ENCODE results near the gene PADI1.
A peak's percentile ranks its signal among the peaks of the same experiment; 100 is the strongest.
"Not testable (repeated sequence)": the region's sequence is repeated elsewhere in the genome, so short reads cannot be mapped to it uniquely, and the experiment has no call there.

The PADI1 gene

DNA sequence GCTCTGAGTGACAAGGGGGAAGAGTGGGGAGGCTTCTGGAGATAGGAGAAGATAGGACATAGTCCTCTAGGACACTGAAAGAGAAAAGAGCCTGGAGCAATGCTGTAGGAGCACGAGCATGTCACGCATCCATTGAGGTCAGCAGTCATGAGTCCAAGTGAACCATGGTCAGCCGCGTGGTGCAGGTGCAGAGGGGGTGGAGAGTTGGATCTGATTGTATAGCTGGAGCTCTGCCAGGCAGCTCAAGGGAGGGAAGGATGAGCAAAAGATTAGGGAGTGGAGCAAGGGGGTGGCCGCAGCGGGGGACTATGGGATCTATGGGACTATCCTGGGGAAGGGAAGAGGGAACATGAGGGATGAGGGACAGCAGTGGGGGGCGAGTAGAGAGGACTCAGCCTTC lies 14.0 kb downstream of the PADI1 start:
- no peak for DNase-seq

DNA sequence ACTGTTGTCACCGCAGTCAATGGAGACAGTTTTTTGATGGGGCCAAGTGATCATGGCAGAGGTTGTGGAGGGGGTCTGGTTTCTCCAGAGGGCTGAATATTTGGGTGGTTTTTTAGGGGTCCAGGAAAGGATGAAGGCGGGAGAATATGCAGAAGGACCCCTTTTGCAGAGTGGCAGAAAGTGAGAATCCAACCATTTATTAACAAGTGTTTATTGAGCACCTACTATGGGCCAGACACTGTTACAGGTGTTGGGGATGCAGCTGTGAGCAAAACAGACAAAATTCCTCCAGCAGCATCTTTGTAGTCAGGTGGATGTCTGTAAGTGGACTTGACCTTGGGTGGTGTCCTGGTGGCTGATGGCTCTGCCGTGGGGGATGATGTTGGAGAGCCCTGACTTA lies 15.4 kb downstream of the PADI1 start:
- no peak for DNase-seq

DNA sequence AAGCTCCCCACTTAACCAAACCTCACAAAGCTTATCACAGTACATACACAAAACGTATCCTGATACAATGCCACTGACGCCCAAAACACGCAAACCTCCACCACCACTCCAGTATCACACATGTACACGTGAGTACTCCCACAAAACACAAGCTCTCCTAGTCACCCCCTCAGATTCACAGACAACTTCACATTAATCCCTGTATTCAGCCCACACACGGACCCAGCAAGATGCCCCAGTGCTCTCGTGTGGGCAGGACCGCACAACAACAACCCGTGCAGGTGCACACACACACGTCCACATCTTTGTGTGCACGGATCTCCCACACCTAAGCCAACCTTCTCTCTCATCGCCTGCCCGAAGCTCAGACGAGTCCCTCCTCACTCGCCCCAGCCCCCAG lies 17.6 kb downstream of the PADI1 start:
- DNase-seq = no peak

DNA sequence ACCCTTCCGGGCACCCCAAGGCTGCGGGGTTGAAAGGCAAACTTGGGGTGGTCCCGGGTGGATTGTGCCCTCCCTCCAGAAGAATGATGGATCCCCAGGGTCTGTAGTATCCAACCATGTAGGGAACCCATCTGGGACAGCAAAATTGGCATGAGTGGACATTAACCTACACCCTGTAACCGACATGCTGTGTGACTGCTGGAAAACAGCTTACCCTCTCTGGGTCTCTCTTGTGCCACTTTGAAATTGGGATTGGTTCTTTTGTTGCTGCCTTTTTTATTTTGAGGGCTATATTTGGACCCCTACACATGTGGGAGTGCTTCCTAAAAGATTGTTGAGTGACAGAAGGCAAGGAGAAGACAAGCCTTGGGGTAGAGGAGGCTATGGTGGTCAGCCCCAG lies 19.5 kb downstream of the PADI1 start:
- no peak for DNase-seq

DNA sequence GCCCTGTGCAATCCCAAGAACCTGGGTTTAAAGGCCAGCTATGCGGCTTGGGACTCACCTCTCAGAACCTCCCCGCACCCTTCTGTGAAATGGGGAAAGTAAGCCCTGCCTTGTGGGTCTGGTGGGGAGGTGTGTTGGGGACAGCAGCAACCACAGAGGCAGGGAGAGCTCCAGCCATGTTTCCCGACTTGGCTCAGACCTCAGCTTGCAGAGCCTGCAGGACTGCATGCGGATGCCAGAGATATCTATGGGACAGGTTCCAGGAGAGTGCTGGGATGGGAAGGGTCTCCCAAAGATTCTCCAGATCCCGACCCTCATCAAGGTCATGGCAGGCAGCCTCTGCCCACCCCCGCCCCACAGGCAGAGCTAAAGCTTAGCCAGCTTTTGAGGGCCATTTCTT lies 20.2 kb downstream of the PADI1 start:
- DNase-seq = no peak

DNA sequence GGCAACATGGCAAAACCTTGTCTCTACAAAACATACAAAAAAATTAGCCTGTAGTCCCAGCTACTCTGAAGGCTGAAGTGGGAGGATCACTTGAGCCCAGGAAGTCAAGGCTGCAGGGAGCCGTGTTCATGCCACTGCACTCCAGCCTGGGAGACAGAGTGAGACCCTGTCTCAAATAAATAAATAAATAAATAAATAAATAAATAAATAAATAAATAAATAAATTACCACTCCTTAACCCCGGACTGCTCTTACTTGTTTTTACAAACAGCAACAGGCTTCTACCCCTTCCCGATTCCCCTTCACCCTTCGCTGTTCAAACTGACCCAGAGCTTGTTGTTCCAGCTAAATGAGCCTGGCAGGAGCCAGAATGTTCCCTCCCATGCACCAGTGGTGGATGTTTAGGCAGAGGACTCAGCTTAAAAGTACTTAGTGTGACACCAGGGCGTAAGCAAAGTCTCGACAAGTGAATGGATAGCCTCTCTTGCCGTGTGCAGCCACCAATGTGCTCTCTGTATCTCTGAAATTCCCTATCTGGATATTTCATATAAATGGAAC lies 22.5 kb downstream of the PADI1 start:
- no peak for DNase-seq

DNA sequence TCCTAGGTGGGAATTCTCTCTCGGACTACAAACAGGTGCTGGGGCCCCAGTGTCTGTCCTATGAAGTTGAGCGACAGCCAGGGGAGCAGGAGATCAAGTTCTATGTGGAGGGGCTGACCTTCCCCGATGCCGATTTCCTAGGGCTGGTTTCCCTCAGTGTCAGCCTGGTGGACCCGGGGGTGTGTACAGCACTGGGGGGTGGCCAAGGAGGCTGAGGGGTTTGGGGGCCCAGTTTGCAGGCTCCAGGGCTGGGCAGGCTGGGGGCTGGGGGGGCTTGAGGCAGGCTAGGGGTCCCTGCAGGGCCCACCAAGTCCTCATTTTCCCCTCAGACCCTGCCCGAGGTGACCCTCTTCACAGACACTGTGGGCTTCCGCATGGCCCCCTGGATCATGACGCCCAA lies 23.7 kb downstream of the PADI1 start:
- DNase-seq = no peak

DNA sequence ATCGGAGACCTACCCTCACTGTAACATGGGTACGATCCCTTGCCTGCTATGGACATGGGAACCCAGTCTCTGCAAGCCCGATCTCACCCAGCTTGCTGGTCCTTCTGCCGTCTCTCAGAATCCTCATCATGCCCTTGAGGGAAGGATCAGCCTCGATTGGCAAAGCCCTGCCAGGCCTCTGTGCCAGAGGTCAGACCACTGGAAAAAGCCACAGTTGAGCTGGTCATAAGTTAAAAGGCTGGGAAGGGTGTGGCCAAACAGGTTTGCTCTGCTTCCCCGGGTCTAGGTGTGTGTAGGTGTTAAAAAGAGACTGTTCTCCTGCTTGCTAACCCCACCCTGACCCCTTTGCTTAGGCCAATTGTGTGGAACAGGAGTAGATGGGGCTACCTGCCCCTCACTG lies 24.5 kb downstream of the PADI1 start:
- DNase-seq = no peak

DNA sequence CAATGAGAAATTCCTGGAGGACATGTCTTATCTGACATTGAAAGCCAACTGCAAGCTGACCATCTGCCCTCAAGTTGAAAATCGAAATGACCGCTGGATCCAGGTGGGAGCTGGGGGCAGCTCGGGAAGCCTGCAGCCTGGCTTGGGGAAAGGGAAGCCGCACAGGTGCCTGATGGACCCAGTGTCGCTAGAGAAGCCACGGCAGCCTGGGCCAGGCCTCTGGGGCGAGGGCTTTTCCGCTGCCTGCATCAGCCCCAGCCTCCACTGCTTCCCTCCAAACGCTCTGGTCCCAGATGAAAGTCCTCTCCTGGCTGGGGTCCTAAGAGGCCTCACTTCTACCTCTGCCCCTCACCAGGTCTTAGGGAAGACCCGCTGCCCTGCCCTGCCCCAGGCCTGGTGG lies 25.2 kb downstream of the PADI1 start:
- no peak for DNase-seq

DNA sequence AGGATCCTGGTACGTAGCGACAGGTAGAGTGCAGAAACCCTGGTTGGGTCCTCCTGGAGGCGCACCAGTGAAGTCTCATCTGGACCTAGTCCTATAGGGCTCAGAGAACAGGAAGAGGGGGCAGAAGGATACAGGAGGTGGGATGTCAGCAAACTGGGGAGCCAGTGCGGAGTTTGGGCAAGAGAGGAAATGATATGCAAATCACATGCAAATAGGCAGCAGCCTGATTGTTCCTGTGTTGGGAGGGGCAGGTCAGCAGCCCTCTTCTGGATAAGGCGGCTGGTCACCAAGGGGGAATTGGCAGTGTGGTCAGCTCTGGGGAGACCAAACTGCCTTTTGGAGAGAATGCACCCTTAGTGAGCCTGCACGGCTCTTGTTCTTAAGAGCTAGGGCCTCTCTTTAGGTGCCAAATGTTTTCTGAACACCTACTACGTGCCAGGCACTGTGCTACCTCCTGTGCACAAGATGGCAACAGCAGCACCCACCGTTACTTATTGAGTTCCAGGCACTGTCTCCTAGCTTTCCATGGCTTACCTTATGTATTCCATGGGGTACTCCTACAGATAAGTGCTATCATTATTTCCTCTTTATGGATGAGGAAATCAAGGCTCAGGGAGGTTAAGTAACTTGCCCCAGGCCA lies 25.9 kb downstream of the PADI1 start:
- DNase-seq = no peak

DNA sequence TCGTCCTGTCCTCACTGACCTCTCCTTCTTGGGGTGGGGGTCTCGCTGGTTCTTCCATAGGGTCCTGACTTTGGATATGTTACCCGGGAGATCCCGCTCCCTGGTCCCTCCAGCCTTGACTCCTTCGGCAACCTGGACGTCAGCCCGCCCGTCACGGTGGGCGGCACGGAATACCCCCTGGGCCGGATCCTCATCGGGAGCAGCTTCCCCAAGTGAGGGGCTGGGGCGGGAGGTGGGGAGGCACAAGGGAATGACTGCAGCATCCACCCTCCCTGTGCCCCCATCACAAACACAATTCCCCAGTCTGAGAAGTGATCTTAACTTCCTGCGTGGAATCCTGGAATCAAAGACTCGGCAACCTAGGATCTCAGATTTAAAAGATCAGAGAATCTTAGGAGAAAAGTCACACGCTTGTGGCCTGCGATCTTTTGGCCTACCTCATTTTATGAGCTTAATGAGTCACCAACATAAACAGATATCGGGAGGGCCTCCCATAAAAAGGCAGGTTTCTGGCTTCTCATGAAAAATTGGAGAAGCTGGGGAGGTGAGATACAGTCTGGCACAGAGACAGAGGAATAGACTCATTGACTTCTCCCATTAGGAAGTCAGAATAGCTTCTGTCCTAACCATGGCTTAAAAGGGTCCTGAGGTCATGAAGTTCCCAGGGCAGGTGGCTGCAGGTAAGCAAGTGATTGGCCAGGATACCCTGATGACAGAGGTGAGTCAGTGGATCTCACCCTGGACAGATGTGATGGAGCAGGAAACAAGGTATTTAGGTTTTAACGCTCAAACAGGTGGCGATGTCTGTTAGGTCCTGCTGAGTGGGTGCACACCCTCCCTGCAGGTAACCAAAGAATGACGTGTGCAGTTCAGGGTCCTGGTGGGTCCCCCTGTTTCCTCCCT lies 28.1 kb downstream of the PADI1 start:
- DNase-seq = no peak

DNA sequence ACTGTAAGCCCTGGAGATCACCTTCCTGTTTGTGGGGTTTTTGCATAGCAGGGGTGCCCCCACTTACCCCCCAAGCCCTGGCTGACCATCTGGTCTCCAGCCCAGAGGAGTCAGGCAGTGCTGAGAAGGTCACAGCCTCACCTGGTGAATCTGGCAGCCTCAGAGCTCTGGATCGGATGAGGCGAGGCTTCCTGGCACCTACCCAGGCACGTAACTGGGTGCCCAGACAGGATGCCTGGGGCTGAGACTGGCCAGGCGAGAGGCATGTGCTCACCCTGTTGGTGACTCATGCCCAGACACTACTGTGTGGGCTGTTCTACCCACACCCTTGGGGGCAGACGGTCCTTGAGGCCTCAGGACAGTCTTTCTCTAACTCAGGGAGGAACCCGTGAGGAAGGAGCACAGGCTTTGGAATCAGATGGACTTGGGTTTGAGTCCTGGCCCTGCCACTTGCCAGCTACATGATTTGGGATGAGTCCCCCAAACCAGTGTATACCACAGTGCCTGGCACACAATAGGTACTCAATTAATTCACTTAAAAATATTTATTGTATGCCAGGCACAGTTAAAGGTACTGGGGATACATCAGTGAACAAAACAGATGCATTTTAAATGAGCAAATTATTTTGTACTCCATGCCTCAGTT lies 28.9 kb downstream of the PADI1 start:
- no peak for DNase-seq

DNA sequence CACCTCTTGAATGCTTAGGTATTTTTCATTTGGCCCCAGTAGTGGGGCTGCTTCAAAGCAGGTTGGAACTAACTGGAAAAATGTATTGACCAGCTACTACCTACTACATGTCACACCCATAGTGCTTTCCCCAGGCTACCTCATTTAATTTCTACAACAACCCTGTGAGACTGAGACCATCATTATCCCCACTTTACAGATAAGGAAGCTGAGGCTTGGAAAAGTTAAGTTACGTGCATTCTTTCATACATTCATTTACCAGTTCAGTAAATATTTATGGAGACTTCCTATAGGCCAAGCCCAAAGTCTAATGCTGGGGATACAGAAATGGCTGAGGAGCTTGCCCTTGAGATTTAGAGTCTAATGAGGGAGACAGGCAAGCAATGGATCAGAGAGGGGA lies 29.5 kb downstream of the PADI1 start:
- DNase-seq = no peak

DNA sequence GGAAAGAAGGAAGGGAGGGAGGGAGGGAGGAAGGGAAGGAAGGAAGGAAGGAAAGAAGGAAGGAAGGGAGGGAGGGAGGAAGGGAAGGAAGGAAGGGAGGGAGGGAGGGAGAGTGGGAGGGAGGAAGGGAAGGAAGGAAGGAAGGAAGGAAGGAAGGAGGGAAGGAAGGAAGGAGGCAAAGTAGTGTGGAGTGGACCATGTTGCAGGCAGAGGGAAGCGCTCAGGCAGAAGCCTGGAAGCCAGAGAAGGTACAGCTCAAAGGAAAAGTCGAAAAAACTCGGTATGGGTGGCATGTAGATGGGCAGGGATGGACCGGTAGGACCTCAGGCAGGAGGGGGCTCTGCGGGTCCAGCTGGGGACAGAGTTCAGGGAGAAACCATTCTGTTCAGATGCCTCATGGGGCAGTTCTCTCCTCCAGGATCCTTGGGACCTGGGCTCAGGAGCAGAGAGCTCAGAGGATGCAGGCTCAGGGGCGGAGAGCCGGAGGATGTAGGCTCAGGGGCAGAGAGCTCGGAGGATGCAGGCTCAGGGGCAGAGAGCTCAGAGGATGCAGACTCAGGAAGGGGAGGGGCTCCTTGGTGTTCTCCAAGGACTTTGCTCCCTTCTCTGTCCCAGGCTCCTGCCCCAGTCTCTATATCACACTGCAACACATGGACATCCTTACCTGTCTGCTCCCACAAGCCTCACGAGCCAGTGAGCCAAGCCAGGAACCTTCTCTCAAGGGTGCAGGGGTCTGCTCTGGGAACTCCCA lies 30.4 kb downstream of the PADI1 start:
- no peak for DNase-seq

DNA sequence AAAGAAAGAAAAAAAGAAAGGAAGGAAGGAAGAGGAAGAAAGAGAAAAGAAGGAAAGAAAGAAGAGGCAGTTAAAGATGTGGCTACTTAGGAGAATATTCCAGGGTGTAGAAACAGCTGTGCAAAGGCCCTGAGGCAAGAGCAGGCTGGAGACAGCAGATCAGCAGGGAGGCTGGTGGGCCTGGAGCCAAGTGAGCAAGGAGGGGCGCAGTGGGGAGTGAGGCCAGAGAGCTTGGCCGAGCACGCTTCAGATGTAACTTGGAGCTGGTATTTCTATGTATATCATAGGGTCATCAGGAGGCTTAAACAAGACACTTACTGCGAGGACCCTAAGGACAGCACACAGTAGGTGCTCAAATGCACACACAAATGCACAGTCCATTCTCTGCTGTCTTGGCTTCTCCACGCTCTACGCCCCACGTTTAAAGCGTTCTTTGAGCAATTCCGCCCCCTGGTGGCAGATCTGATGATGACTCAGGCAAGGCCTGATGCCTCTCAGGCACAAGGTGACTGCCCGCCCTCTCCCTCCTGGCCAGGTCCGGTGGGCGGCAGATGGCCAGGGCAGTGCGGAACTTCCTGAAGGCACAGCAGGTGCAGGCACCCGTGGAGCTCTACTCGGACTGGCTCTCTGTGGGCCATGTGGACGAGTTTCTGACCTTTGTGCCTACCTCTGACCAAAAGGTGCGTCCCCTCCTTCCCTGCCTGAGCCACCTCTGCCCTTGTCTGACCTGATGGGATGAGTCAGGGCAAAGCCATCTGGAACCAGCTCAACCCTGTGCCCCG lies 32.0 kb downstream of the PADI1 start:
- peak; percentile 92 to 97 for DNase-seq

DNA sequence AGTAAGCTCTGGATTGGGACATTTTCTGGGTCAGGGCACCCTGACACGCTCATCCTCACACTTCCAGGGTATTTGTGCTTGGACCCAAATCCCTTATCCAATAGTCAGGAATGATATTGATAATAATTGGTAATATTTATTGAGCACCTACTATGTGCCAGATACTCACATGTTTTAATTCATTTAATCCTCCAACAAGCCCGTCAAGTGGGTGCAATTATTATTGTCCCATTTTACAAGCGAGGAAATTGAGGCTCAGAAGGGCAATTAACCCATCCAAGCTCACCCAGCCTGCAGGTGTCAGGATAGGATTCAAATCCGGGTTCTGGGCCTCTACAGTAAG lies 32.6 kb downstream of the PADI1 start:
- no peak for DNase-seq

DNA sequence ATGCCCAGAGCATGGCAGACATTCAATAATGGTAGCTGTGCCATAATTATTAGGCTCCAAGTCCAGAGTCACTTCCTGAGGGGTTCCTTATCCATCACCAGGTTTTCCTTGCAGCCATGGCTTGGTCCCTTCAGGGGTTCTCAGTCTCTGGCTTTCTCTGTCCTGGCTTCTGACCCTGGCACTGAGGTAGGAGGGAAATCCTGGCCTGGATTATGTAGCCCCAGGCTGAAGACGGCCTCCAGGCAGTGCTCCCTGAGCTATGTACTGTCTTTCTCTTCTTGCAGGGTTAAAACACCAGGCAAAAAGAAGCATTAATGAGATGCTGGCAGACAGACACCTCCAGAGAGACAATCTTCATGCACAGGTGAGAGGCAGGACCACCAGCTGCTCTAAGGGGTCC lies 34.5 kb downstream of the PADI1 start:
- DNase-seq = peak in 1 of 2 donors; percentile 5

DNA sequence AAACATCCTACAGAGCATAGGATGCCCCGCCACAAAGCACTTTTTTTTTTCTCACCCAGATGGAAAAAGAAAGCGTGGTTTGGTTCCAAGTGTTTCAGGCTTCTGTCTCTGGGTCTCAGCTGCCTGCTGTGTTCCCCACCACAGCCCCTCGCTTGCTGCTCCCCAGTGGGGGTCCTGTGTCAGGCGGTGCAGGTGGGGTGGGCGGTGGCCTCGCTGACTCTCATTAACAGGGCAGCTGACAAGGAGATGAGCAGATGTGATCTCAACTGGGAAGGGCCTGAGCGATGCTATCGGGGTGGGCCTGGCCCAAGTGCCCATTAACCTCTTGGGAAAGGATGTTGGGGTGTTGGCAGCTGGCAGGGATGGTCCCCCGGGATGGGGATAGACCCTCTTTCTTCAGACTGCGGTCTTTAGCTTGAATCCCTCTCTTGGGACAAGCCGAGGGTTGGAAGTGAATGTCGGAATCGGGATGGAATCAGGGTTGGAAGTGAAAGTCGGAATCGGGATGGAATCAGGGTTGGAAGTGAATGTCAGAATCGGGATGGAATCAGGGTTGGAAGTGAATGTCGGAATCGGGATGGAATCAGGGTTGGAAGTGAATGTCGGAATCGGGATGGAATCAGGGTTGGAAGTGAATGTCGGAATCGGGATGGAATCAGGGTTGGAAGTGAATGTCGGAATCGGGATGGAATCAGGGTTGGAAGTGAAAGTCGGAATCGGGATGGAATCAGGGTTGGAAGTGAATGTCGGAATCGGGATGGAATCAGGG lies 36.3 kb downstream of the PADI1 start:
- DNase-seq = not testable (repeated sequence)

DNA sequence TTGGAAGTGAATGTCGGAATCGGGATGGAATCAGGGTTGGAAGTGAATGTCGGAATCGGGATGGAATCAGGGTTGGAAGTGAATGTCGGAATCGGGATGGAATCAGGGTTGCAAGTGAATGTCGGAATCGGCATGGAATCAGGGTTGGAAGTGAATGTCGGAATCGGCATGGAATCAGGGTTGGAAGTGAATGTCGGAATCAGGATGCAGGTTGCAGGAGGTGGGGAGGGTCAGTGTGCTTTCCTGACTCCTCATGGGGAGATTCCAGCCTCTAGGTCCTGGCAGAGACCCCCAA lies 36.8 kb downstream of the PADI1 start:
- not testable (repeated sequence) for DNase-seq

DNA sequence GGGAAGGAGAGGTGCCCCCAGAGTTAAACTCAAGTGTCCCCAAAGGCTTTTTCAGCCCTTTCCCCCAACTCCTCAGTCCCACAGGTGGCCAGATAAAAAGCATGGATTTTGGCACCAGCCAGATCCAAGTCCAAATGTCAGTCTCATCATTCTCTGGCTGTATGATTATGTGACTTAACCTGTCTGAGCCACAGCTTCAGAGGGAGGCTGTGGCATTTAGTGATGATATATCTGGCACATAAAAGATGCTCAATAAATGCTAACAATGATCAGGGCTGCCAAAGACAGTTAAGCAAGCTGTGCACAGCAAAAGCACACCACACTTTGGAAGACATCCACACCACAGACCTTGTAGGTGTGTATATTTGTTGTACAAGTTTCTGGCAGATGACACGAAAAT lies 38.3 kb downstream of the PADI1 start:
- no peak for DNase-seq
